Activated CD4-positive, alpha-beta T cell treated with anti-CD3 and anti-CD28 coated beads for 24 hours (primary cell): ENCODE data around the gene LYPLAL1.
"Not testable (repeated sequence)": the region's sequence is repeated elsewhere in the genome, so short reads cannot be mapped to it uniquely, and the experiment has no call there.

Source experiments
- DNase-seq, 2 donors: peaks; one replicate each; pipeline ENCODE4 v3.0.0-alpha.2; 2020; ENCODE audit warnings: low read depth in 2 of 2

The LYPLAL1 gene

GRCh38 chr1:219163401-219163954 lies 10.2 kb upstream of the LYPLAL1 start:
- DNase-seq = no peak

DNA sequence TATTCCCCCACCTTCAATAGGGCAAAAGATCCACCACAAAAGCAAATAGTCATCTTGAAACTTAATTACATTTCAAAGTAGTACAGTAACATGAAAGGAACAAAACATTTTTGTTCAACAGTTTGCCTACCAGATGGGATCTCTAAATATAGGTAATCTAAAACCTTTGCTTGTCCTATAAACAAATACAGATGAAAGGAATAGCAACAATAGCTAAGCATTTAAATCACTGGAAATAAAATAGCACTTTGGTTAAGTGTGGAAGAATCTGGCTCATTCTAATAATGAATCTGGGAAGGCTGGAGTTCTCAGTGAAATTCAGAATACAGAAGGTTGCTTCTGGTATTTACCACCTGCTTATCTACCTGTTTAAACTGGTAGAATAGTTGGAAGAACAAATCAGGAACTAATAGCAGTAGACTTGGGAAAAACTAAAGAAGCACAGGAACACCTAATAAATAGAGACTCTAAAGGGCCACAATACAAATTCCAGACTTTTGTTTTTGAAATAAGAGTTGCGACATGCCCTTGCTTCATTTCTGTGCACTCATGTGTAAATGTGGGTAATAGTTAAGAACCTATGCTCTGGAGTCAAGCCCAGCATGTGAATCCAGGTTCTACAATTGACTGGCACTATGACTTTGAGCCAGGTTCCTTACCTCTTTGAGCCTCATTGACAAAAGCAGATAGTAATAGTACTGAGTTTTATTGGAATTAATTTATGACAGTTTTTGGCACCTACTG lies 2.3 kb upstream of the LYPLAL1 start:
- no peak for DNase-seq

DNA sequence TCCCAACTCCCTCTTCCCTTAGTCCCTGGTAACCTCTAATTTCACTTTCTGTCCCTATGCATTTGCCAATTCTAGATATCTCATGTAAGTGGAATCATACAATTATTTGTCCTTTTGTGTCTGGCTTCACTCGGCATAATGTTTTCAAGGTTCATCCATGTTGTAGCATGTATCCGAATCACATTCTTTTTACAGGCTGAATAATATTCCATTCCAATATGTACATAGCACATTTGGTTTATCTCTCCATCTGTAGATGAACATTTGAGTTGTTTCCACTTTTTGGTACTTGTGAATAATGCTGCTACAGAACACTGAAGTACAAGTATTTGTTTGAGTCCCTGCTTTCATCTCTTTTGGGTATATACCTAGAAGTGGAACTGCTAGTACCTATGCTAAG lies 857 bp upstream of the LYPLAL1 start:
- DNase-seq = no peak

DNA sequence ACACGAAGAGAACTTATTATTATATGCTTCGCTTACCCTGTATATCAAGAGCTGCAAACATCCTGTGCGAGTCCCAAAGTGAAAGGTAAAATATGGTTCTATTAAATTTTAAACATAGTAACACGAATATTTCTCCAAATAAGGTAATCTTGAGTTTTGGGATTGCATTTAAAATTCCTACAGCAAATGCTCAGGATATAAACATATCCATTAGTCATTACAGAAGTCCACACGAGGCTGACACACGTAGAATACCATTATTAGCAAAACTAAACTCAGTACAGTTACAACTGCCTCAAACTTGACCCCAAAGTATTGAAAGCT lies 282 bp upstream of the LYPLAL1 start:
- DNase-seq = no peak

- no peak for DNase-seq
Observed at GRCh38 chr1:219174460-219175211, 958 bp downstream of the LYPLAL1 start.

DNA sequence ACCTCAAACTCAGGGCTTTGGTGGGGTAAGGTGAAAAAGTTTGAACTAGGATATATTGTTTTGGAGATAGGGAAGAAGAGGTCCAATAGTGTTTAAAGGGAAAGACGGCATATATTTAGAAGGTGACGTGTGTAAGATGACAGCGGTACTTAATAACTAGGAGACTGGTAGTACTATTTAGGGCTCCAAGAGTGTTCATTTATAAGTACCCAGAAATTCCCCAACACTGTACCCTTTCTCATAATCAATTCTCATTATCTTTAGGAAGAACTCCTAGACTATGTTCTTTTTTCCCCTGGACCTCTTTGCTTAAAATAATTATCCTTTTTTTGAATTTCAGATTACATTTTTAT lies 1.5 kb downstream of the LYPLAL1 start:
- DNase-seq = no peak

GRCh38 chr1:219176168-219176567 lies 2.5 kb downstream of the LYPLAL1 start:
- DNase-seq = no peak

DNA sequence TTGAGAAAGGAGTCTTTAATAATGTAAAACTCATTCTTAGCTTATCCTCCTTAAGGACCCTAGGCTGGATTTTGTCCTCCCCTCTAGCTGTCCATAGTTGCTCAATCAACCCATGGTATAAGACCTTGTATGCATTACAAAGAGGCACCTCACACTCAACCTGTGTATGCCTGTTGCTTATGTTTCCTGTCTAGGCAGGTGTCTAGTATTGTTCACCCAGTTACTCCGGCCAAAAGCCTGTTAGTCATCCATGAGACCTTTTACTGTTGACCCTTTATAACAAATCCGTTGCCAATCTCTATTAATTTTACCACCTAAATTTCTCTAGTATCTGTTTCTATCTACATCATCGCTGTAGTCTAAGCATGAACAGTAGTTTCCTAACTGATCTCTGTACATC lies 3.7 kb downstream of the LYPLAL1 start:
- DNase-seq = no peak

DNA sequence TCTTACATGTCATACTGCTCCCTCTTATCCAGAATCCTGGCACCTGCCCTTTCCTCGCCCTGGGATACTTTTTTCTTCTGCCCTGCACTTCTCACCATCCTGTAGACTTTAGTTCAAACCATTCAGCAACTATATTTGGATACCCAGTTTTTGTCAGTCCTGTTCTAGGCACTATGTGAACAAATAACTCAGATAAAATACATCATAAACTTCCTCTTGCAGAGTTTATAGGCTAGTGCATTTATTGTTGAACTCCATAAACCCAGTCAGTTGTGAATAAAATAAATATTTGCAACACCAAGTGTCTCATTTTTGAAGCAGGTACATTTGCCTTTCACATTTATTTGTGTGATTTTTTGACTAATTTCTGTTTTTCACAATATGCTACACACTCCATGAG lies 4.3 kb downstream of the LYPLAL1 start:
- no peak for DNase-seq

GRCh38 chr1:219179293-219179692 lies 5.6 kb downstream of the LYPLAL1 start:
- DNase-seq = no peak

GRCh38 chr1:219184337-219184736 lies 10.7 kb downstream of the LYPLAL1 start:
- DNase-seq = no peak

GRCh38 chr1:219185486-219186117 lies 11.9 kb downstream of the LYPLAL1 start:
- DNase-seq = no peak

GRCh38 chr1:219188331-219188803 lies 14.7 kb downstream of the LYPLAL1 start:
- no peak for DNase-seq

GRCh38 chr1:219189021-219189824 lies 15.5 kb downstream of the LYPLAL1 start:
- DNase-seq = no peak

GRCh38 chr1:219189952-219190351 lies 16.3 kb downstream of the LYPLAL1 start:
- DNase-seq = no peak

DNA sequence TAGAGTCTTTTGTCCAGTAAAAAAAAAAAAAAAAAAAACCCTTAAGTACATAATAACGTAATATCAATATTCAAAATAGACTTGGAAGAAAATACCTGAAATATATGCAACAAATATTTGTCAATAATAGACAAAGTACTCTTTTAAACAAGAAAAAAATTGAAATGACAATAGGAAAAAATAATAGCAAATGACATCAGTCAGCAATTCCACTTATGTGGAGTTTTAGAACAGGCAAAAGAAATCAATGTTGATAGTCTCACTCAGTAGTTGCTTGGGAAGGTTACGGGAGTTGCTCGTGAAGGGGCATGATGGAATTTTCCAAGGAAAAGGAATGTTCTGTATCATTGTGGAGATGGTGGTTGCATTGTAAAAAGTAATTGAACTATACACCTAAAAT lies 16.9 kb downstream of the LYPLAL1 start:
- DNase-seq = no peak

DNA sequence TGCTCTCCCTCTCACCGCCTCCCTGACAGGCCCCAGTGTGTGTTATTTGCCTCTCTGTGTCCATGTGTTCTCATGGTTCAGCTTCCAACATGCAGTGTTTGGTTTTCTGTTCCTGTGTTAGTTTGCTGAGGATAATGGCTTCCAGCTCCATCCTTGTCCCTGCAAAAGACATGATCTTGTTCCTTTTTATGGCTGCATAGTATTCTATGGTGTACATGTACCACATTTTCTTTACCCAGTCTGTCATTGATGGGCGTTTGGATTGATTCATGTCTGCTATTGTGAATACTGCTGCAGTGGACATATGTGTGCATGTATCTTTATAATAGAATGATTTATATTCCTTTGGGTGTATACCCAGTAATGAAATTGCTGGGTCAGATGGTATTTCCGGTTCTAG lies 22.2 kb downstream of the LYPLAL1 start:
- DNase-seq = not testable (repeated sequence)

GRCh38 chr1:219201656-219202055 lies 28.0 kb downstream of the LYPLAL1 start:
- DNase-seq = no peak

GRCh38 chr1:219202567-219202966 lies 28.9 kb downstream of the LYPLAL1 start:
- no peak for DNase-seq

GRCh38 chr1:219206350-219206749 lies 32.7 kb downstream of the LYPLAL1 start:
- no peak for DNase-seq

DNA sequence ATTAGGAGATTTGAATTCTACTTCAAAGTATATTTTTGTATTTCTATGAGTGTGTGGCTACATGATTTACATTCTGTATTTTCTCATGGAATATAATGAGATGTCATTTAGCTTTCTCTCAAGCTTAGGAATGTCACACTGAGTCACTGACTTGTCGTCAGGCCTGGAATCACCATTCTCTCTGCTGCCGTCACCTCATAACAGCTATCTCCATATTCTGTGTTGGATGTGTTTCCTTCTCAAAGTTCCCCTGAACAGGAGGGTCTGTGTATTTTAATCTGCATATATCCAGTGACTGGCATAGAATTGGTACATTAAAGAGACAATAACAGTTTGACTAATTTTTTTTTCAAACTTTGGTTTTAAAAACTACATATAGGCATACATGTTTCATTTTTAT lies 35.9 kb downstream of the LYPLAL1 start:
- DNase-seq = no peak

DNA sequence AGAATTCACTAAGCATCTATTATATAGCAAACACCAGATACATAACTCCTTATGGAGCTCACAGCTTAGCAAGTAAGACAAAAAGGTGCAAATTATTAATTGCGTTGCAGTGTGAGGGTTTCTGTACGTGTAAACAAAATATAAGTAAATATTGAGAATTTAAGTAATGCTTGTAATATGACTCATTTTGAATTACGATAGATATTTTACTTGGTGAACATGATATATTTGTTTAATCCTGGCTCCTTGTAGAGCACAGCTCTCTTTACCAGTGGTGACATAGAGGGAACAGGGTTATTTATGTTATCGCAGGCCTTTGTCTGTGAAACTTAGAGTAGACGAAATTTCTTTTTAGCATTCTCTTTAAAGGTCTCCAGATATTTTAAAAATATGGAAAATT lies 36.4 kb downstream of the LYPLAL1 start:
- no peak for DNase-seq
